ENCODE results near the gene COPS6. TPM values are rescaled to one million over a fixed set of nuclear protein-coding genes. Genes with fewer than 3 reads are reported as not detected.

The COPS6 gene
- total RNA-seq, 5 donors from 2014 or later (not counting 1 experiment from before 2014, with no cell fraction given), result 67.1 to 71.1 (median 68.3) TPM

DNA sequence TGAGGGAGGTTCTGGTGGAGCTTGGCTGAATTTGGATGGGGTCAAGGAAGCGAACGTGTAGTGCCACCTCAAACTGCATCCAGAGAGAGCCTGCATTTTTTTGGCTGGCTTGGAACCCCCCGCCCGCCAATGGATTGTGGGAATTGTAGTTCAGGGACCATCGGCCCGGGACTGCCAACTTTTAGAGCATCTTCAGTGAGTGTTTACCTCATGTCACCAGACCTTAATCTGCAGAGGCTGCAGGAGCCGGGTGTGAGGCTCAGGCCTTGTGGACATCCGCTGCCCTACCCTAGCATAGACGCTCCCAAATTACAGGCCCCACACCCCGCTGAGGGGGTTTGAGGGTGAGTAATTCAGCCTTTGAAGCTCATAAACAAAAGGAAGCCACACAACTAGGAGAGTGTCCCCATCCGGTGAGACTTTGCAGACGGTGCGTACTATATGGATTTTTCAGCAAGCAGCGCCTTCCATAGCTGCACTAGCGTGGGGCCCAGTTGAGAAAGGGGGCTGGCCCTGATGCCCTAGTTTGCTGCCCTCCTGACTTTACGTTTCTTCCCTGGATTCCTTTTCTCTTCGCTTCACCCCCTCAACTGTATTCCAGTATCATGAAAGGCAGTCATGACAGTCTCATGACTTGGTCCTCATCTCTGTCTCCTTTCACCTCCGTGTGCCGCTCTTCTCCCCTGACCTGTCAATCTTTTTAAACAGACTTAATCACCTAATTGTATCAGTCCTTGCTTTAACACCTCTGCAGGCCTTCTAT is 31.4 kb downstream of the COPS6 start:
- H3K4me3 ChIP-seq (ENCODE audit: control insufficient read depth in 1 of 2, extremely low read depth in 1 of 2, low read length in 1 of 2), result peak overlapping the region; percentile 92 to 98

DNA sequence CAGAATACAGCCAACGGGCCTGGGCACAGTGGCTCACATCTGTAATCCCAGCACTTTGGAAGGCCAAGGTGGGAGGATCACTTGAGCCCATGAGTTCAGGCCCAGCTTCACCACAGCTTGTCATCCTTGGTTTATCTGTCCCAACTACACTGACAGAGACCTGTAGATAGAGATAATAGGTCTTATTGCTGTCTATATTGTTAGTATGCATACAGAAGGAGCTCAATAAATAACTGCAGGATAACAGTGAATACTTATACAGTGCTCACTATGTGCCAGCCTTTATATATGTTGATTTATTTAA is 31.9 kb downstream of the COPS6 start:
- peak overlapping the region; percentile 98 for H3K27ac ChIP-seq (ENCODE audit: low read length)
- Mint-ChIP-seq H3K36me3 (peaks cover 12% of the 10 kb centered on the region), H3K9me3 (no peaks in the 10 kb centered on the region), H3K4me1 (peaks cover 40 to 51% (median 42%) of the 10 kb centered on the region in 3 donors), H3K27ac (peak overlapping the region; percentile 99), H3K4me3 (peak overlapping the region; percentile 86 to 98 (median 96)), H3K27me3 (no peaks in the 10 kb centered on the region)
- no peaks in the 10 kb centered on the region for H3K27me3 ChIP-seq (replicated peaks in 1 of 2; ENCODE audit: control insufficient read depth in 2 of 2, extremely low read depth in 1 of 2, insufficient read depth in 2 of 2, low read length in 1 of 2)
- no peaks in the 10 kb centered on the region for H3K9me3 ChIP-seq
- POLR2A ChIA-PET, result interaction anchor here (0.6 to 1.2 kb wide), 5 partner anchors 20 to 491 kb away, joined by 3 to 9 read pairs (median 4); partner anchors contain the start of genes AP4M1 (in 1 of the 2) and MCM7 (in 1 of the 2)
- H3K36me3 ChIP-seq (ENCODE audit: control insufficient read depth in 2 of 2, extremely low read depth in 1 of 2, insufficient read depth in 1 of 2, low read length in 1 of 2), result peaks cover 0 to 13% of the 10 kb centered on the region in 2 donors
- CTCF ChIA-PET, result interaction anchor here (0.6 to 1.8 kb wide), 7 partner anchors 9 to 201 kb away, joined by 3 to 9 read pairs (median 3); partner anchors contain the start of genes AP4M1 (in 1 of the 2), MCM7 (in 1 of the 2) and TRIM4 (in 1 of the 2)
- no peak for DNase-seq
- peak overlapping the region in 1 of 2 donors; percentile 92 for H3K4me3 ChIP-seq (ENCODE audit: control insufficient read depth in 1 of 2, extremely low read depth in 1 of 2, low read length in 1 of 2)
- ATAC-seq (replicated peaks in 1 of 4), result no peak
- 20% methylated on average over 1 of the region's 1 CpG for WGBS (ENCODE audit: insufficient coverage)
- H3K4me1 ChIP-seq (ENCODE audit: control insufficient read depth in 1 of 2, extremely low read depth in 1 of 2, insufficient read depth in 2 of 2, low read length in 2 of 2), result peaks cover 9 to 43% of the 10 kb centered on the region in 2 experiments

More for the DNA sequence above, 31.4 kb downstream of the COPS6 start:
- no peaks in the 10 kb centered on the region for H3K9me3 Mint-ChIP-seq
- peak overlapping the region; percentile 86 to 98 (median 96) for H3K4me3 Mint-ChIP-seq
- peaks cover 0 to 13% of the 10 kb centered on the region in 2 donors for H3K36me3 ChIP-seq (ENCODE audit: control insufficient read depth in 2 of 2, extremely low read depth in 1 of 2, insufficient read depth in 1 of 2, low read length in 1 of 2)
- H3K27ac Mint-ChIP-seq, result peak overlapping the region; percentile 99
- H3K36me3 Mint-ChIP-seq, result peaks cover 12% of the 10 kb centered on the region
- H3K27me3 Mint-ChIP-seq, result no peaks in the 10 kb centered on the region
- peak; percentile 53 to 81 (median 66) for DNase-seq
- peaks cover 35 to 46% (median 38%) of the 10 kb centered on the region in 3 donors for H3K4me1 Mint-ChIP-seq
- peaks cover 9 to 38% of the 10 kb centered on the region in 2 experiments for H3K4me1 ChIP-seq (ENCODE audit: control insufficient read depth in 1 of 2, extremely low read depth in 1 of 2, insufficient read depth in 2 of 2, low read length in 2 of 2)
- no peaks in the 10 kb centered on the region for H3K27me3 ChIP-seq (replicated peaks in 1 of 2; ENCODE audit: control insufficient read depth in 2 of 2, extremely low read depth in 1 of 2, insufficient read depth in 2 of 2, low read length in 1 of 2)
- 8% methylated on average over 9 of the region's 19 CpGs for WGBS (ENCODE audit: insufficient coverage)
- H3K27ac ChIP-seq (ENCODE audit: low read length), result peak overlapping the region; percentile 98
- ChIA-PET POLR2A (interaction anchor here (0.6 to 1.2 kb wide), 4 partner anchors 19 to 81 kb away, joined by 3 to 4 read pairs (median 4); partner anchors contain the start of genes AP4M1 (in 1 of the 2) and MCM7 (in 1 of the 2)), CTCF (interaction anchor here (0.6 to 1.8 kb wide), 10 partner anchors 9 to 1074 kb away, joined by 3 to 9 read pairs (median 3); partner anchors contain the start of genes AP4M1 (in 1 of the 2), MCM7 (in 1 of the 2) and TRIM4 (in 1 of the 2))
- no peaks in the 10 kb centered on the region for H3K9me3 ChIP-seq
- ATAC-seq (replicated peaks in 1 of 4), result peak; percentile 69 to 72 (median 70)

DNA sequence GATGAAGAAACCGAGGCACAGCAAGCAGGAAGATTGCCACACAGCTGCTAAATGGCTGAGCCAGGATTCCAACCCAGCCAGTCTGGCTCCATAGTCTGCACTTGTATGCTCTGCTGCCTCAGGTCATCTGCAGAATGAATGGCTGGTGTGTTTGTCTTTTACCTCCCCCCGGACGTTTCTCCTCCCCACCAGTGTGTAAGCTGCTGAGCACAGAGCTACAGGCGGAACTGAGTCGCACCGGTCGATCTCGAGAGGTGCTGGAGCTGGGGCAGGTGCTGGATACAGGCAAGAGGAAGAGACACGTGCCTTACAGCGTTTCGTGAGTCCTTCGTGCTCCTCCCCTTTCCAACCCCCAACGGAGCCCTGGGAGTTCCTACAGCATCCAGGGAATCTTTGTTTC is 33.3 kb downstream of the COPS6 start:
- CTCF ChIA-PET, result interaction anchor here (0.6 to 0.7 kb wide), 3 partner anchors 19 to 361 kb away, joined by 4 to 5 read pairs (median 4); no protein-coding TSS in a partner anchor
- DNase-seq, result no peak
- ATAC-seq (replicated peaks in 1 of 4), result no peak
- Mint-ChIP-seq H3K4me3 (no peak overlapping the region), H3K4me1 (peaks cover 50 to 53% (median 52%) of the 10 kb centered on the region in 3 donors), H3K27me3 (no peaks in the 10 kb centered on the region), H3K27ac (peak overlapping the region in 1 of 2 donors; percentile 46), H3K36me3 (peaks cover 12% of the 10 kb centered on the region), H3K9me3 (no peaks in the 10 kb centered on the region)
- Histone ChIP-seq H3K4me3 (ENCODE audit: control insufficient read depth in 1 of 2, extremely low read depth in 1 of 2, low read length in 1 of 2) (no peak overlapping the region), H3K27me3 (replicated peaks in 1 of 2; ENCODE audit: control insufficient read depth in 2 of 2, extremely low read depth in 1 of 2, insufficient read depth in 2 of 2, low read length in 1 of 2) (no peaks in the 10 kb centered on the region), H3K36me3 (ENCODE audit: control insufficient read depth in 2 of 2, extremely low read depth in 1 of 2, insufficient read depth in 1 of 2, low read length in 1 of 2) (peaks cover 0 to 13% of the 10 kb centered on the region in 2 donors), H3K27ac (ENCODE audit: low read length) (no peak overlapping the region), H3K4me1 (ENCODE audit: control insufficient read depth in 1 of 2, extremely low read depth in 1 of 2, insufficient read depth in 2 of 2, low read length in 2 of 2) (peaks cover 9 to 52% of the 10 kb centered on the region in 2 experiments), H3K9me3 (no peaks in the 10 kb centered on the region)
- POLR2A ChIA-PET, result interaction anchor here in 1 of 2 donors (0.6 kb wide), 1 partner anchor 41 kb away, joined by 3 read pairs; no protein-coding TSS in a partner anchor
- whole genome bisulfite sequencing (ENCODE audit: insufficient coverage), result 98% methylated on average over 7 of the region's 13 CpGs

DNA sequence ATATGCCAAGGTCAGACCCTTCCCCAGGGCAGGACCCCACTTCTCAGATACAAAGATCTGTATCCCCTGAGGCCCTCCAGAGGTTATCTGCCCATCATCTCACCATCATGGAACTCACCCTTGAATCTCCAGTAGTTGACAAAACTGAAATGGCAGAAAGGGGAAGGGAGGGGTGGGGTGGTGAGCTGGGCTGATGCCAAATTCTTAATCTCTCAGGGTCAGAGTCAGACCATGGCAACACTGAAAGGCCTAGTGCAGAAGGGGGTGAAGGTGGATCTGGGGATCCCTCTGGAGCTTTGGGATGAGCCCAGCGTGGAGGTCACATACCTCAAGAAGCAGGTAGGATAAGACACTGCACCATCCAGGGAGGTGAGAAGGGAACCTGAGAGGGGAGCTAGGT is 33.8 kb downstream of the COPS6 start:
- no peaks in the 10 kb centered on the region for H3K27me3 ChIP-seq (replicated peaks in 1 of 2; ENCODE audit: control insufficient read depth in 2 of 2, extremely low read depth in 1 of 2, insufficient read depth in 2 of 2, low read length in 1 of 2)
- no peak overlapping the region for H3K27ac ChIP-seq (ENCODE audit: low read length)
- H3K9me3 ChIP-seq, result no peaks in the 10 kb centered on the region
- H3K4me3 ChIP-seq (ENCODE audit: control insufficient read depth in 1 of 2, extremely low read depth in 1 of 2, low read length in 1 of 2), result no peak overlapping the region
- 100% methylated on average over 1 of the region's 1 CpG for WGBS (ENCODE audit: insufficient coverage)
- CTCF ChIA-PET, result interaction anchor here (0.5 to 0.6 kb wide), 3 partner anchors 12 to 360 kb away, joined by 4 to 5 read pairs (median 4); no protein-coding TSS in a partner anchor
- H3K27me3 Mint-ChIP-seq, result no peaks in the 10 kb centered on the region
- DNase-seq, result no peak
- H3K4me1 ChIP-seq (ENCODE audit: control insufficient read depth in 1 of 2, extremely low read depth in 1 of 2, insufficient read depth in 2 of 2, low read length in 2 of 2), result peaks cover 9 to 52% of the 10 kb centered on the region in 2 experiments
- H3K4me1 Mint-ChIP-seq, result peaks cover 50 to 53% (median 52%) of the 10 kb centered on the region in 3 donors
- H3K36me3 ChIP-seq (ENCODE audit: control insufficient read depth in 2 of 2, extremely low read depth in 1 of 2, insufficient read depth in 1 of 2, low read length in 1 of 2), result peaks cover 0 to 13% of the 10 kb centered on the region in 2 donors
- no peaks in the 10 kb centered on the region for H3K9me3 Mint-ChIP-seq
- no peak for ATAC-seq (replicated peaks in 1 of 4)
- H3K36me3 Mint-ChIP-seq, result peaks cover 12% of the 10 kb centered on the region
- POLR2A ChIA-PET, result interaction anchor here in 1 of 2 donors (0.6 kb wide), 1 partner anchor 42 kb away, joined by 3 read pairs; no protein-coding TSS in a partner anchor
- peak overlapping the region in 1 of 2 donors; percentile 28 for H3K27ac Mint-ChIP-seq
- no peak overlapping the region for H3K4me3 Mint-ChIP-seq

DNA sequence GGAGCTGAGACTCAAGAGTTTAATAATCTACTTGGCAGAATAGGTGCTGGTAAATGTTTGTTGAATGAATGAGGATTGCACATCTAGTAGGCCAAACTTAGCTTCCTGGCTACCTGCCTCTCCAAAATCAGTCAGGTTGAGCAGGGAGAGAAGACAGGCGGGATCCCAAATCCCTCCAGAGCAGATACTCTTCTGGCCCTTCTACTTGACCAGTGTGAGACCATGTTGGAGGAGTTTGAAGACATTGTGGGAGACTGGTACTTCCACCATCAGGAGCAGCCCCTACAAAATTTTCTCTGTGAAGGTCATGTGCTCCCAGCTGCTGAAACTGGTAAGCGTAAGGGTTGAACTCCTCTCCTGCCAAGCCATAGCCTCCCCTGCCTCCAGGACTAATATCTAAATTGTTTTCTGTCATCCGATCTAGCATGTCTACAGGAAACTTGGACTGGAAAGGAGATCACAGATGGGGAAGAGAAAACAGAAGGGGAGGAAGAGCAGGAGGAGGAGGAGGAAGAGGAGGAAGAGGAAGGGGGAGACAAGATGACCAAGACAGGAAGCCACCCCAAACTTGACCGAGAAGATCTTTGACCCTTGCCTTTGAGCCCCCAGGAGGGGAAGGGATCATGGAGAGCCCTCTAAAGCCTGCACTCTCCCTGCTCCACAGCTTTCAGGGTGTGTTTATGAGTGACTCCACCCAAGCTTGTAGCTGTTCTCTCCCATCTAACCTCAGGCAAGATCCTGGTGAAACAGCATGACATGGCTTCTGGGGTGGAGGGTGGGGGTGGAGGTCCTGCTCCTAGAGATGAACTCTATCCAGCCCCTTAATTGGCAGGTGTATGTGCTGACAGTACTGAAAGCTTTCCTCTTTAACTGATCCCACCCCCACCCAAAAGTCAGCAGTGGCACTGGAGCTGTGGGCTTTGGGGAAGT is 35.8 kb downstream of the COPS6 start:
- CTCF ChIA-PET, result interaction anchor here (0.5 to 0.6 kb wide), 6 partner anchors 11 to 580 kb away, joined by 3 to 7 read pairs (median 4); no protein-coding TSS in a partner anchor
- POLR2A ChIA-PET, result interaction anchor here (0.5 to 0.8 kb wide), 5 partner anchors 24 to 661 kb away, joined by 3 to 6 read pairs (median 3); partner anchors contain the start of gene MCM7 (in 1 of the 2)
- H3K4me3 ChIP-seq (ENCODE audit: control insufficient read depth in 1 of 2, extremely low read depth in 1 of 2, low read length in 1 of 2), result no peak overlapping the region
- peaks cover 7 to 53% of the 10 kb centered on the region in 2 experiments for H3K4me1 ChIP-seq (ENCODE audit: control insufficient read depth in 1 of 2, extremely low read depth in 1 of 2, insufficient read depth in 2 of 2, low read length in 2 of 2)
- Mint-ChIP-seq H3K4me1 (peaks cover 45 to 49% (median 47%) of the 10 kb centered on the region in 3 donors), H3K9me3 (no peaks in the 10 kb centered on the region), H3K4me3 (peak overlapping the region; percentile 98 to 100 (median 100)), H3K27ac (peak overlapping the region; percentile 74 to 100), H3K27me3 (no peaks in the 10 kb centered on the region), H3K36me3 (peaks cover 12% of the 10 kb centered on the region)
- 100% methylated on average over 1 of the region's 4 CpGs for WGBS (ENCODE audit: insufficient coverage)
- no peaks in the 10 kb centered on the region for H3K9me3 ChIP-seq
- H3K27me3 ChIP-seq (replicated peaks in 1 of 2; ENCODE audit: control insufficient read depth in 2 of 2, extremely low read depth in 1 of 2, insufficient read depth in 2 of 2, low read length in 1 of 2), result no peaks in the 10 kb centered on the region
- ATAC-seq (replicated peaks in 1 of 4) (no peak), DNase-seq (no peak)
- H3K36me3 ChIP-seq (ENCODE audit: control insufficient read depth in 2 of 2, extremely low read depth in 1 of 2, insufficient read depth in 1 of 2, low read length in 1 of 2), result peaks cover 0 to 13% of the 10 kb centered on the region in 2 donors
- H3K27ac ChIP-seq (ENCODE audit: low read length), result no peak overlapping the region
